T-helper 2 cell treated with Interferon-gamma antibody and Interleukin-4, amounts not matched to agents 5 μg/mL and 100 μg/mL, for 36 hours (primary cell): ENCODE measurements around the gene RANBP1.

ENCODE experiments used
- DNase-seq: peaks from one replicate; pipeline ENCODE4 v3.0.0; 2021; ENCODE audit warnings: low spot score
- H3K27ac Mint-ChIP-seq: one replicate; pipeline ENCODE4 v1.8.0; 2021; ENCODE audit warnings: mild to moderate bottlenecking, mixed read lengths
- H3K27me3 Mint-ChIP-seq: one replicate; pipeline ENCODE4 v1.8.0; 2021; ENCODE audit warnings: low read depth, mixed read lengths
- H3K36me3 Mint-ChIP-seq: one replicate; pipeline ENCODE4 v1.8.0; 2021; ENCODE audit warnings: low read depth, mixed read lengths
- H3K4me1 Mint-ChIP-seq: one replicate; pipeline ENCODE4 v1.8.0; 2021; ENCODE audit warnings: low read depth, mixed read lengths
- H3K4me3 Mint-ChIP-seq: one replicate; pipeline ENCODE4 v1.8.0; 2022; ENCODE audit warnings: mild to moderate bottlenecking, moderate library complexity, mixed read lengths
- H3K9me3 Mint-ChIP-seq: one replicate; pipeline ENCODE4 v1.8.0; 2021; ENCODE audit warnings: mixed read lengths

The RANBP1 gene

DNA sequence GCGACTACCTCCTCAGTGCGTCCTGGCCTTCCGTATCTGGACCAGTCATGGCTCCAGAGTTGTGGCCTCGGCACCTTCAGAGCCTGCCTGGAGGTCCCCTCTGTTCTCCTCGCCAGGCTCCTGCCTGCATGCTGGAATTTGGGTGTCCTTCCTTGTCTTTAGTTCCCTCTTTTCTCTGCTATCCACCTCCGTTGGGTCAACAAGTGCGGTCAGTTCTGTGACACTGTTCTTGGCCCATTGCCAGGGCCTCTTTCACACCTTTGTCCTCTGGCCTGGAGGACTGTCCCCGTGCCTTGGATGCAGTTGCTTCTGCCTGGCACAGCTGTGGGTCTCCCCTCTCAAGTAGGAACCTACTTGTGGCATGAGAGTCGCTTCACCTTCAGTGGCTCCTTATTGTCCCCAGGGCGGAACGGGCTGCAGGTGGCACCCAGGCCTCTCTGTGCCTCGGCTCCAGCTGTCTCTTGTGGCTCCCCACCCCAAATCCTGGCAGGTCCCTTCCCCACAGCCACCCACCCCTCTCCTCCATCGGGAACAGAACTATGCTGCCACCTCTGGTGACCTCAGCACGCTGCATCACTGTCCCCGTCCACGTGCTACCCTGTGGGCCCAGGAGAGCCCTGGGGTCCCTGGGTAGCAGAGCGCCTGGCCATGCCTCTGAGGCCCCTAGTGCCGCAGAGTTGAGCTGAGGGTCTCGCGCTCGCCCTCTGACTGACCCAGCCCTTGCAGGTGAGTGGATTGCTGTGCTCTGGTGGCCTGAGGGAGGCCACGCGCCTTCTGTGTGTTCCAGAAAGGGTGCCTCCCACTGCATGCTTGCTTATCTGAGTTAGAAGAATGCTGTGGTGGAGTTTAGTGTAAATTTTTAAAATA, 31.1 kb upstream of the RANBP1 start:
- Mint-ChIP-seq H3K4me3 (no peak overlapping the region), H3K4me1 (peaks cover 25% of the 10 kb centered on the region), H3K27me3 (no peaks in the 10 kb centered on the region), H3K36me3 (peaks cover 43% of the 10 kb centered on the region), H3K27ac (peak overlapping the region; percentile 31), H3K9me3 (no peaks in the 10 kb centered on the region)
- DNase-seq = no peak

DNA sequence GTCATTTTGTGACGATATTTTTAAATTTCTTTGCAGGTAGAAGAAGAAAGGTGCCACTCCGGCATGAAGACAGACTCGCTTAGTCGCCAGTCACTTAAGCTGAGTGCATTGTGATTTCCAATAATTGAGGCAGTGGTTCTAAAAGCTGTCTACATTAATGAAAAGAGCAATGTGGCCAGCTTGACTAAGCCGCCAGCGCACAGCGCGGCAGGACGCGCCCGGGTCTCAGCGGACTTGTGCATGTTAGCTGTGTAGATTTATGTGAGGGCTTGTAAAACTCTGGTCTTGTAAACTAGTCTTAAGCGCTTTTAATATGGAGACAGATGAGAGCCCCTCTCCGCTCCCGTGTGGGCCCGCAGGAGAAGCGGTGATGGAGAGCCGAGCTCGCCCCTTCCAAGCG, 30.3 kb upstream of the RANBP1 start:
- H3K36me3 Mint-ChIP-seq = peaks cover 49% of the 10 kb centered on the region
- H3K27me3 Mint-ChIP-seq = no peaks in the 10 kb centered on the region
- H3K9me3 Mint-ChIP-seq = no peaks in the 10 kb centered on the region
- DNase-seq = no peak
- H3K4me3 Mint-ChIP-seq = no peak overlapping the region
- peaks cover 25% of the 10 kb centered on the region for H3K4me1 Mint-ChIP-seq
- H3K27ac Mint-ChIP-seq = no peak overlapping the region

DNA sequence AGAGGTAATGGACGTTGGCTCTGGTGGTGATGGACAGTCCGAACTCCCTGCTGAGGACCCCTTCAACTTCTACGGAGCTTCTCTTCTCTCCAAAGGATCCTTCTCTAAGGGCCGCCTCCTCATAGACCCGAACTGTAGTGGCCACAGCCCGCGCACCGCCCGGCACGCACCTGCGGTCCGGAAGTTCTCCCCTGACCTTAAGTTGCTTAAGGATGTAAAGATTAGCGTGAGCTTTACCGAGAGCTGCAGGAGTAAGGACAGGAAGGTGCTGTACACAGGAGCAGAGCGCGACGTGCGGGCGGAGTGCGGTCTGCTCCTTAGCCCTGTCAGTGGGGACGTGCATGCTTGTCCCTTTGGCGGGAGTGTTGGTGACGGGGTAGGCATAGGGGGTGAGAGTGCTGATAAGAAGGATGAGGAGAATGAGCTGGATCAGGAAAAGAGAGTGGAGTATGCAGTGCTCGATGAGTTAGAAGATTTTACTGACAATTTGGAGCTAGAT, 29.8 kb upstream of the RANBP1 start:
- Mint-ChIP-seq H3K4me3 (no peak overlapping the region), H3K27ac (no peak overlapping the region), H3K36me3 (peaks cover 54% of the 10 kb centered on the region), H3K4me1 (peaks cover 20% of the 10 kb centered on the region), H3K9me3 (no peaks in the 10 kb centered on the region), H3K27me3 (no peaks in the 10 kb centered on the region)
- DNase-seq = no peak

DNA sequence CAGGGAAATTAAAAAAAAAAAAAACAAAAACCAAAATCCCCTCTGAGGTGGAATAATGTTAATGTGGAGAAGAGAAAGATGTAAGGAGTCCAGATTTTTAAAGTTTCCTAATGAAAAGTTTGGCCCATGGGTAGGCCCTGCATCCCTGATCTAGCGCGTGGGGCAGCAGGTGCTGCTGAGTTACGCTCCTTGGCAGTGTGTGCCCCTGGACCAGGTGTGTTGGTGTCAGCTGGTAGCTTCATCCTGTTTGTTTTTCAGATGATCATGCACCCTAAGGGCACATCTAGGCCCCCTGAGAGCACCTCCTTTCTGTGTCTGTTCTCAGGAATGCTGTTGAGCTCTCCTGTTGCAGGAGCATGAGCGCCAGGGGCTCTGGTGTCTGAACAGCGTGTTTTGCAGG, 29.1 kb upstream of the RANBP1 start:
- no peaks in the 10 kb centered on the region for H3K9me3 Mint-ChIP-seq
- H3K27me3 Mint-ChIP-seq = no peaks in the 10 kb centered on the region
- no peak overlapping the region for H3K4me3 Mint-ChIP-seq
- no peak for DNase-seq
- peaks cover 15% of the 10 kb centered on the region for H3K4me1 Mint-ChIP-seq
- H3K36me3 Mint-ChIP-seq = peaks cover 57% of the 10 kb centered on the region
- no peak overlapping the region for H3K27ac Mint-ChIP-seq

DNA sequence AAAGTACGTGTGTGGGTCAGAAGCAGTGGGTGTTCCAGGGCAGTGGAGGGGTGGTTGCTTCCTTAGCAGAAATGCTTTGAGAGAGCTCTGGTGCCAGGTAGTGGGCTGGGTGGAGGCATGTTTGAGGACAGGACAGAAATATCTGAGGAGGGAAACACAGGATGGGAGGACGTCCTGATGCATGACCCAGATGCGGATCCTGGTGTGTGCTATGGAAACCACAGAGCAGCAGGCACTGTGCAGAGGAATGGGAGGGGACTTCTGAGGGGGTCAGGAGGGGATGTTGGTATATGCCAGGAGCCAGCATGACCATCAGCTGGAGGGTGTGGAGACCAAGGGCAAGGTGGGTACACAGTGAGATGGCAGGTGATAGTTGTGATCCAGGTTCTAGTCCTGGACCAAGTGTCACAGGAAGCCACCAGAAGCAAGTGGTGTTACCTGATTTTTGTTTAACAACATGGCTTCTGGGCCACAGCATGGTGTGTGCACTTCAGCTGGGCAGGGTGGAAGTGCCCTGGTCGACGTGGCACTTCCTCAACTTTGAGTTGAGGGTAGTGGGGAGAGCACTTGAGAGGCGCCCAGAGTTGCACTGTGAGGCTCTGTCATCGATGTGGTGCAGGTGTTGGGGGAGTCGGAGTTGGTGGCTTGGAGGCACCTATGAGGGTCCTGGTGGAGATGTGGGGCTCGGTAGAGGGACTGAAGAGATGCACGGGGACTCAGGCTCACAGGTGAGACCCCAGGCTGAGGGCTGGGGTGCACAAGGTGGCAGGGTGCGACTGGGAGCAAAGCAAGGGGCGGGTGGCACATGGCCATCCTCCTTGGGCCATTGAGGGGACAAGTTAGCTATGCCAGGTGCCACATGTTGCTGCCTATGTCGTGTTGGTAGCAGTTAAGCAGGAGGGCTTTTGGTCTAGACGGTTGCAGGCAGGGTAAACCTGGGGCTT, 28.3 kb upstream of the RANBP1 start:
- Mint-ChIP-seq H3K4me3 (no peak overlapping the region), H3K9me3 (no peaks in the 10 kb centered on the region), H3K36me3 (peaks cover 60% of the 10 kb centered on the region), H3K27me3 (no peaks in the 10 kb centered on the region), H3K4me1 (peaks cover 13% of the 10 kb centered on the region), H3K27ac (no peak overlapping the region)
- DNase-seq = no peak

DNA sequence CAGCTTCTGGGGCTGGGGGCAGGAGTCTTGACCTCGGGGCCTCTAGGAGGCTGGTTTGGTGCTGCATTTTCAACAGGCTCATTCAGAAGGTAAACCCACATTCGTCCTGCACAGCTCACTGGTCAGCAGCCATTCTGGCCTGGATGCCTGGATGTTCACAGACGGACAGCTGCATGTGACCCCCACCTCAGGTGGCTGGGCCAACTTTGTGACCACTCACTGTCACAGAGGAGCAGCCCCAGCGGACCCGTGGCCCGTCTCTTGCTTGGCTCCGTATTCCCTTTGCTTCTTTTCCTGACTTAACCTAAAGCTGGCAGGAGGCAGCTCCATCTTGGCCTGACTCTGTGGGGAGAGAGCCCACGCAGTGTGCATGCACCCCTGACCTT, 27.6 kb upstream of the RANBP1 start:
- Mint-ChIP-seq H3K36me3 (peaks cover 60% of the 10 kb centered on the region), H3K27ac (no peak overlapping the region)

DNA sequence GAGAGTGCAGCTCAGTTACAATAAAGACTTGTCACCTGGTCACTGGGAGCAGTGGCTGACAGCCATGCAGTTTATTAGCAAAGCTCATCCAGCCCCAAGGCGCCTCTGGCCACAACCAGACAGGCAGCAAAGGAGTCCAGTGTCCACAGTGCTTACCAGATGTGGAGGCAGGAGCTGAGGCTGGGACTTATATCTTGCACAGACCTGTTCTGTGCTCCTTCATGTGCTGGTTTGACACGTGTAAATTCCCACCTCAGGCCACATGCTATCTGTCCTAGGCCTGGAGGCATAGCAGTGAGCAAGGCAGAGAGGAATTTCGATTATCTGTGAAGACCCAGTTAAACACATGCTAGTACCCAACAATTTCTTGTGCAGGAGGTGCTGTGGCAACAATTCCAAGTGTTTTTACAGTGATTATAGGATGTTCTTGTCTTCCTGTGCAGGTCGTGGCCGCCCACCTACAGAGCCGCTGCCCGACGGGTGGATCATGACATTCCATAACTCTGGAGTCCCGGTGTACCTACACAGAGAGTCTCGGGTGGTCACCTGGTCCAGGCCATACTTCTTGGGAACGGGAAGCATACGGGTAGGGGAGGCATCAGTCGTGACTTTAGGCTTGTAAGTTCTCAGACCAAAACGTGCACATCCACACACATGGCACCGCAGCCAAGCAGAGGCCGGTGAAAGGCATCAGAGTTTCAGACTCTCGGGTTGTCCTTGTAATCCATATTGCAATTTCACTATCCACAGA, 26.5 kb upstream of the RANBP1 start:
- peaks cover 69% of the 10 kb centered on the region for H3K36me3 Mint-ChIP-seq
- no peak overlapping the region for H3K4me3 Mint-ChIP-seq
- no peak overlapping the region for H3K27ac Mint-ChIP-seq
- peaks cover 4% of the 10 kb centered on the region for H3K4me1 Mint-ChIP-seq
- no peaks in the 10 kb centered on the region for H3K9me3 Mint-ChIP-seq
- no peak for DNase-seq
- H3K27me3 Mint-ChIP-seq = no peaks in the 10 kb centered on the region

More for the DNA sequence above, 27.6 kb upstream of the RANBP1 start:
- Mint-ChIP-seq H3K4me1 (peaks cover 9% of the 10 kb centered on the region), H3K27me3 (no peaks in the 10 kb centered on the region), H3K9me3 (no peaks in the 10 kb centered on the region), H3K4me3 (no peak overlapping the region)
- DNase-seq = no peak

DNA sequence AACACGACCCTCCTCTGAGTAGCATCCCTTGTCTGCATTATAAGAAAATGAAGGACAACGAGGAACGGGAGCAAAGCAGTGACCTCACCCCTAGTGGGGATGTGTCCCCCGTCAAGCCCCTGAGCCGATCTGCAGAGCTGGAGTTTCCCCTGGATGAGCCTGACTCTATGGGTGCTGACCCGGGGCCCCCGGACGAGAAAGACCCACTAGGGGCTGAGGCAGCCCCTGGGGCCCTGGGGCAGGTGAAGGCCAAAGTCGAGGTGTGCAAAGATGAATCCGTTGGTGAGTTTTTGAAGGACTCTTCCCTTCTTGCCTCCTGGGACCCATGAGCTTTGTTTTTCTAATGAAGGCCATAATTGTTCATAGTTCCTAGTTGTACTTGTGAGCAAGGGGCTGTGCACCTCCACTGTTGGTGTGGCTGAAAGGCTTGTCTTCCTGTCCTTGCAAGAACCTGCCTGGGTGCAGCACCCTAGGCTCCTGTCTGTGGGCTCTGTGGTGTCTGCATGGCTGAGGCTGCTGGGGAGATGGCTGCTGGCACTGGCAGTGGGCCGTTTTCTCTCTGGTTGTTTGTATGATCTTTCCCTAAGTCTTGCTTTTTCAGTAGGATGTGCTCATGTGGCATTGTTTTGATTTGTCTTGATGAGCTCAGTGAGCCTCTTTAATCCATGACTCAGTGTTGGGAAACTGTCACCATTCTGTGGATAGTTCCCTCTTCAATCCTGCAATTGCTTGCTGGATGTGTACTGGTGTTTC, 25.8 kb upstream of the RANBP1 start:
- DNase-seq = no peak

DNA sequence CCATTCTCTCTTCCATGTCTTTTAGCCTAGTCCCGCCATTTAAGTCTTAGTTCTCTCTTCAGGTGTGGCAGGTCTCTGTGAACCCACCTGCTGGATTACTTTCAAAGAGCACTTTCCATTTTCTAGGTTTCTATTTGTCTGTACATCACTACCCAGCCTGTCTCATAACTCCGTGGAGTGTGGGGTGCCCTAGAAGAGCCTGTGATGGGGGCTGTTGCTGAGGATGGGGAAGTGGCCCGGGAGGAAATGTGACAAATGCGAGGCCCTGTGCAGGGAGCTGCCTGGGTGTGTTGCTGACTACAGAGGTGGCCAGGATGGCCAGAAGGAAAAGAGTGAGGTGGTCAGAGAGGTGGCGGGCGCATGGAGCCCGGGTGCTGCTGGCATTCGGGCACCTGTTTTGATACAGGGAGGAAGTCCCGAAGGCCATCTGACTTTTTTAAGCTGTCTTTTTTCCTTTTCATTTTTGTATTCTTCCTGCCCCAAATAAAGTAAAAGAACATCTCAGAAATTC, 25.1 kb upstream of the RANBP1 start:
- Mint-ChIP-seq H3K27ac (no peak overlapping the region), H3K4me1 (peaks cover 4% of the 10 kb centered on the region), H3K36me3 (peaks cover 72% of the 10 kb centered on the region), H3K9me3 (no peaks in the 10 kb centered on the region), H3K4me3 (no peak overlapping the region), H3K27me3 (no peaks in the 10 kb centered on the region)
- no peak for DNase-seq

More for the DNA sequence above, 25.8 kb upstream of the RANBP1 start:
- Mint-ChIP-seq H3K4me1 (peaks cover under 1% of the 10 kb centered on the region), H3K4me3 (no peak overlapping the region), H3K9me3 (no peaks in the 10 kb centered on the region), H3K27me3 (no peaks in the 10 kb centered on the region), H3K27ac (no peak overlapping the region), H3K36me3 (peaks cover 72% of the 10 kb centered on the region)

DNA sequence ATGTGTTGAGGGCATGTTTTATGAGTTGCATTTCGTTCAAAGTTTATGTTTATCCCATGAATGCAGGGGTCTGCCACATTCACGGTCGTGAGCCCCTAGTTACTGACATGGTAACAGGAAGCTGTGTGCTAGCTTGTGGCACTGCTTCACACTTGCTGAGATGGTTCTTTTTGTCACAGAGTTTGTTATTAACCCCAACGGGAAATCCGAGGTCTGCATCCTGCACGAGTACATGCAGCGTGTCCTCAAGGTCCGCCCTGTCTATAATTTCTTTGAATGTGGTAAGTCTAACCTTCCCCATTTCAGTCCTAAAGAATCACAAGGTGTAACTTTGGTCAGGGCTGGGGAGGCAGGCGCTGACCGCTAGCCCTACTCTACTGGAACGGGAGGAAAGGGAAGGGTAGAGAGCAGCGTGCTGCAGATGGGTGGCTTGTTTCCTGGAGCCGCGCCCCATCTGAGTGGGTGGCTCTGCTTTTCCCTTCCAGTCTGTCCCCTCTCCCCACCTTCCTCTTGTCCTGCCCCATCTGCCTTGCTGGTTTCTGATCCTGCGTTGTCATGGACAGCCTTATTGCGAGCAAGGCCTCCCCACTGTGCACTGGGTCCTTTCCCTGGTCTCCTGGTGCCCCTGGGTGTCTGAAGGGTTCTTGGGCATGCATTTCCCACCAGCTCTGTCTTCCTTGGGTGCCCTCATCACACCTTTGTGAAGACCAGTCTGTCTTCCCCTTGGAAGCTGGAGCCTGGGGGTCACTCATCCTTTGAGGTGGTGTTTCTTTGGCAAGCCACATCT, 24.0 kb upstream of the RANBP1 start:
- H3K27ac Mint-ChIP-seq = no peak overlapping the region
- no peak overlapping the region for H3K4me3 Mint-ChIP-seq
- DNase-seq = no peak
- H3K4me1 Mint-ChIP-seq = peaks cover 5% of the 10 kb centered on the region
- no peaks in the 10 kb centered on the region for H3K27me3 Mint-ChIP-seq
- H3K9me3 Mint-ChIP-seq = no peaks in the 10 kb centered on the region
- peaks cover 74% of the 10 kb centered on the region for H3K36me3 Mint-ChIP-seq

DNA sequence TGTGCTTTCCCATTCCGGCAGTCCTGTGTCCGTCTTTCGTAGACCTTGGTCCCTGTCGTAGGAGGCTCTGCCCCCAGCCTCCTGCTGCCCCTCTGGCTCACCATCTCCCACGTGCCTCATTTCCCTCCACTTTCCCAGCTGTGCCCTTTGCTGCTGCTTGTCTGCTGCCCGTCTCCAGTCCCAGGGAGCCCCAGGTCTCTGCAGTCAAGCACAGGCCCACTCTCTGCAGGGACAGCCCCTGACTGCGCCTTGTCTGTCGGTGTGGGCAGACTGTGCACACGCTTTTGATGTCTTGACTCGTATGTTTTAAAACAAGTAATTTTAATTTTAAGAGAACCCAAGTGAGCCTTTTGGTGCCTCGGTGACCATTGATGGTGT, 23.4 kb upstream of the RANBP1 start:
- Mint-ChIP-seq H3K27me3 (no peaks in the 10 kb centered on the region), H3K9me3 (no peaks in the 10 kb centered on the region), H3K4me1 (peaks cover 7% of the 10 kb centered on the region), H3K4me3 (no peak overlapping the region), H3K27ac (no peak overlapping the region), H3K36me3 (peaks cover 74% of the 10 kb centered on the region)
- no peak for DNase-seq

DNA sequence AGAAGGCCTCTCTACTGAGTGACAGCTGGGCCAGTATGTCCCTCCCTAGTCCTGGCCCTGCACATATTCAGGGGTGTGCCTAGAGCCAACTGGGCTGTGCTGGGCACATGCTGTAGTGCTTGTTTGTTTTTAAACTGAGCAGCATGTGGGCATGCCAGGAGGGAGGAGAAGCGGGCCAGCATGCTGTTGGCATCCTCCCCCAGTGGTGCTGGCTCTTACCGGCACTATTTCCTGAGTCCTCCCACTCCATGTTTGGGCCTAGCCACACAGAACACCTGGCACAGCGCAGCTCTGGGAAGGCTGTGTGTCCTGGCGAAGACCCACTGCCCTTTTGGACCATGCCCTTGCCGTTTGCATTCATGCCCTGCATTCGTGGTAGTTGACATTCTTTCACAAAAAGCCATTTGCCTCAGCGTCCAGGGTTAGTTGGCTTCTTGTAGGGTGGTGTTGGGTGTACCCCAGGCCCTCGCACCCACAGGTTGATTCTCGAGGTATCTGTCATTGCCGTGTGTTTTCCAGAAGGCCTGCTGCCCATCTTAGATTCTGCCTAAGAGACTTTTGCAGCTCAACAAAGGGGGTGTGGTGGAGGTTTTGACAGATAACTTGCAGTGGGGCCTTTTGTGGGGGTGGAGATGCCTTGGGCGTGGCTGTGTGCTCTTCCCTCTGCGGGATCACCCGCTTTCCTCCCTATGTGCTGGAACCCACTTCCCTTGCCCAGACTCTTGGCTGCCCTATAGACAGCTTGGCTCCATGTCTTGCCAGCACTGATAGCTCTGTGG, 22.3 kb upstream of the RANBP1 start:
- Mint-ChIP-seq H3K4me3 (no peak overlapping the region), H3K27me3 (no peaks in the 10 kb centered on the region), H3K9me3 (no peaks in the 10 kb centered on the region), H3K4me1 (peaks cover 8% of the 10 kb centered on the region), H3K36me3 (peaks cover 77% of the 10 kb centered on the region), H3K27ac (no peak overlapping the region)
- DNase-seq = no peak
